Neural cell (in vitro differentiated cells): ENCODE data around the gene CA5A.

Experiments
- POLR2AphosphoS5 ChIP-seq: IDR thresholded peaks from 2 replicates; pipeline ENCODE4 v1.6.1; 2012
- RAD21 ChIP-seq: fragments of 450-650 bp; conservative IDR thresholded peaks from 2 replicates; pipeline ENCODE4 v1.6.1; 2014; ENCODE audit warnings: antibody characterized with exemption, mild to moderate bottlenecking, moderate library complexity
- SMC3 ChIP-seq: fragments of 450-650 bp; conservative IDR thresholded peaks from 2 replicates; pipeline ENCODE4 v1.6.1; 2014; ENCODE audit warnings: antibody characterized with exemption, mild to moderate bottlenecking, moderate library complexity; ENCODE audit not compliant: poor library complexity
- TF ChIP-seq, protein P1 (sequence below): fragments of 450-650 bp; IDR thresholded peaks from 2 replicates; pipeline ENCODE4 v1.5.1; 2014; ENCODE audit warnings: antibody characterized with exemption, mild to moderate bottlenecking, moderate library complexity; ENCODE audit not compliant: poor library complexity, severe bottlenecking

- TF ChIP-seq, protein P1, sequence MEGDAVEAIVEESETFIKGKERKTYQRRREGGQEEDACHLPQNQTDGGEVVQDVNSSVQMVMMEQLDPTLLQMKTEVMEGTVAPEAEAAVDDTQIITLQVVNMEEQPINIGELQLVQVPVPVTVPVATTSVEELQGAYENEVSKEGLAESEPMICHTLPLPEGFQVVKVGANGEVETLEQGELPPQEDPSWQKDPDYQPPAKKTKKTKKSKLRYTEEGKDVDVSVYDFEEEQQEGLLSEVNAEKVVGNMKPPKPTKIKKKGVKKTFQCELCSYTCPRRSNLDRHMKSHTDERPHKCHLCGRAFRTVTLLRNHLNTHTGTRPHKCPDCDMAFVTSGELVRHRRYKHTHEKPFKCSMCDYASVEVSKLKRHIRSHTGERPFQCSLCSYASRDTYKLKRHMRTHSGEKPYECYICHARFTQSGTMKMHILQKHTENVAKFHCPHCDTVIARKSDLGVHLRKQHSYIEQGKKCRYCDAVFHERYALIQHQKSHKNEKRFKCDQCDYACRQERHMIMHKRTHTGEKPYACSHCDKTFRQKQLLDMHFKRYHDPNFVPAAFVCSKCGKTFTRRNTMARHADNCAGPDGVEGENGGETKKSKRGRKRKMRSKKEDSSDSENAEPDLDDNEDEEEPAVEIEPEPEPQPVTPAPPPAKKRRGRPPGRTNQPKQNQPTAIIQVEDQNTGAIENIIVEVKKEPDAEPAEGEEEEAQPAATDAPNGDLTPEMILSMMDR, result no peak
- TF ChIP-seq SMC3 (no peak), RAD21 (no peak), POLR2AphosphoS5 (no peak)
Measured at GRCh38 chr16:87844809-87845208, 91.5 kb downstream of the CA5A start.
